EH (cell line): ENCODE results near the gene BCAS3.
"Not testable (repeated sequence)": the region's sequence is repeated elsewhere in the genome, so short reads cannot be mapped to it uniquely, and the experiment has no call there.

ENCODE experiments used
- DNase-seq: peaks from one replicate; pipeline ENCODE4 v3.0.0-alpha.2; 2015; ENCODE audit warnings: low read depth

The BCAS3 gene

DNA sequence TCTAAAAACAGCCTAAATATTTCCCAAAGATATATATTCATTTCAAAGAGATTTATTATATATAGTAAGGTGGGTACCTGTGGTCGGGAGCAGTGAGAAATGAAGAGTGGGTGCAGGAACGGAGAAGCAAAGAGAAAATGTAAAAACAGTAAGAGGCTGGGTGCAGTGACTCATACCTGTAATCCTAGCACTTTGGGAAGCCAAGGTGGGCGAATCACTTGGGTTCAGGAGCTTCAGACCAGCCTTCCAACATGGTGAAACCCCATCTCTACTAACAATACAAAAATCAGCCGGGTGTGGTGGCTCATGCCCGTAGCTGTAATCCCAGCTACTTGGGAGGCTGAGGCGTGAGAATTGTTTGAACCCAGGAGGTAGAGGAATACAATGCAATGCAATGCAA is 257.1 kb downstream of the BCAS3 start:
- DNase-seq, result no peak

DNA sequence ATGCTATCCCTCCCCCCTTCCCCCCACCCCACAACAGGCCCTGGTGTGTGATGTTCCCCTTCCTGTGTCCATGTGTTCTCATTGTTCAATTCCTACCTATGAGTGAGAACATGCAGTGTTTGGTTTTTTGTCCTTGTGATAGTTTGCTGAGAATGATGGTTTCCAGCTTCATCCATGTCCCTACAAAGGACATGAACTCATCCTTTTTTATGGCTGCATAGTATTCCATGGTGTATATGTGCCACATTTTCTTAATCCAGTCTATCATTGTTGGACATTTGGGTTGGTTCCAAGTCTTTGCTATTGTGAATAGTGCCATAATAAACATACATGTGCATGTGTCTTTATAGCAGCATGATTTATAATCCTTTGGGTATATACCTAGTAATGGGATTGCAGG is 258.3 kb downstream of the BCAS3 start:
- DNase-seq, result not testable (repeated sequence)

DNA sequence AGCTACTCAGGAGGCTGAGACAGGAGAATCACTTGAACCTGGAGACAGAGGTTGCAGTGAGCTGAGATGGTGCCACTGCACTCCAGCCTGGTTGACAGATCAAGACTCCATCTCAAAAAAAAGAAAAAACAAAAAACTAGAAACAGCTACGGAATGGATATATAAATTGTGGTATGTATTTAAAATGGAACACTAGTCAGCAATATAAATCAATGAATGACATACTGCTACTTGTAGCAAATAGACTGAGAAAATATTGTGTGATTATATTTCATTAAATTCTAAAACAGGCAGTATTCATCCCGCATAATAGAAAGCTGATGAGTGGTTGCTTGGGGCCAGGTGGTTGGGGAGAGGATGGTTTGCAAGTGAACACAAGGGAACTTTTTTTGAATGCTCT is 261.7 kb downstream of the BCAS3 start:
- no peak for DNase-seq

DNA sequence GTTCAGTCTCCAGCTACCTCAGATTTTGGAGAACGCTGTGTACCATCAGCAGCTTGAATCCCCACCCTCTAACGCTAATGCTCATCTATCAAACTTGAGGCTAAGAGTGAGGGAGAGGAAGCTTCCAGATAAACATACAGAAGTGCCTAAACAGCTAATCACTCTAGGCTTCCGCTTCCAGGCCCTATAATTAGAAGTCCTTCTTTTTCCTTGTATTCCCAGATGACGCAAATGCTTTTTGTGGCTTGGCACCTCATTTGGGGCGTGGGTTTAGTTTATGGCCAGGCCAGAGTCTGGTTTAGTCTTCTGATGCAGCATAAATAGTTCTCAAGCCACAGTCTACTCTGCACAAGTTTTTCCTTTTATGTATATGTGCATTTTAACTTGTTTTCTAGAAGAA is 263.4 kb downstream of the BCAS3 start:
- peak; percentile 97 for DNase-seq

DNA sequence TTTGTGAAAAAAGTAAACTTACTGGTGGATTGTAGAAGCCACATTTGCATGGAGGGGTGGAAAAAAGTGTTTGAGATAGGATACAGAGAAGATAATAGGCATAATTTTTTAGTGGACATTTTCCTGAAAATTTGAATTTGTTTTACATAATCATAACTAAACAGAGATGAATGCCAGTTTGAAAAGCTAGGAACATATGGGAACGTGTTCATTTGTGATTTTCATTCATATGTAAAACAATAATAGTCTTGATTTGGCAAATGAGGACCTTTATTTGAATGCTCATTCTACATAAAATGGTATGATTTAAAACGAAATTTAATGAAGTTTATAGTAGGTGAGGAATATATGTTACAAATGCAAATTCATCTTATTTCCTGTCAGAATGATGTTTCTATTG is 263.9 kb downstream of the BCAS3 start:
- DNase-seq, result no peak

DNA sequence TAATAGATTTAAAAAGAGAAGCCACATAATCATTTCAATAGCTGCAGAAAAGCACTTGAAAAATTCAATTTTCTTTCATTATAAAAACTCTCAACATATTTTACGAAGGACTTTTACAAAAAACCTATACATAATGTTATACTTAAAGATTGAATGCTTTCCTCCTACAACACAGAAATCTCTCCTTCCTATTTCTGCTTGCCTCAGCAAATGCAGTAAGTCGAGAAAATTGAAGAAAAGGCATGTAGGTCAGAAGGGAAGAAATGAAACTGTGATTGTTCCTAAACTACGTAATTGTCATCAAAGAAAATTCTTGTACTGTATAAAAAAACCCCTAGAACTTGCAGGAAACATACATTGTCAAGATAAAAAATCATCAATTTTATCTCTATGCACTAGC is 267.1 kb downstream of the BCAS3 start:
- no peak for DNase-seq

DNA sequence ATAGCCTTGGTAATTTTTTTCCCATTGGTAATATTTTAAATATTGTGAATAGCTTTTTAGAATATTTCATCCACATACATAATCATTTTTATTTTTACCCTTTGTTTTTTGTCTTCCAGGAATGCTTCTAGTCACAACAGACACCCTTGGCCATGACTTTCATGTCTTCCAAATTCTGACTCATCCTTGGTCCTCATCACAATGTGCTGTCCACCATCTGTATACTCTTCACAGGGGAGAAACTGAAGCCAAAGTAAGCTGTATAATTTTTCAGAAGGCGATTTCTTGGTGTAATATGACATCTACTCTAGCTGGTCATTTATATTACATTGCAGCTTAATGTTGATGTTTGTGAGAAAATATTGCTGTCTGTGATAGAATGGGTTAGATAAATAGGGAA is 269.4 kb downstream of the BCAS3 start:
- DNase-seq, result peak; percentile 74

DNA sequence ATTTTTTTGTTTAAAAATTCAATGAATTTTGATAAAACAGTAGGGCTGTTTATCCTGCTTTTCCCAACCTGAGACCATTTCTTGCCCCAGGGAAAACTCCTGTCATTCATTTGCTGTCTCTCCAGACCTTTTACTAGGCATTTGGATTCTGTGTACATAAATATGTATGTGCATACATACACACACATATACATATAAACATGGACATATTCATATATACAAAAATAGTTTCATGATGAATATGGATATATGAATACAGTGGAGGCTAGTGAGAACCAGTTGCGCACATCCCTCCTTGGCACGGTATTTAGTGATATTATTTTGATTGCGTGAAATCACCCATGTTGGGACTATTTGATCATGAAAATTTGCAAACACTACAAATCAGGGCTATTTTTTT is 269.9 kb downstream of the BCAS3 start:
- DNase-seq, result no peak

DNA sequence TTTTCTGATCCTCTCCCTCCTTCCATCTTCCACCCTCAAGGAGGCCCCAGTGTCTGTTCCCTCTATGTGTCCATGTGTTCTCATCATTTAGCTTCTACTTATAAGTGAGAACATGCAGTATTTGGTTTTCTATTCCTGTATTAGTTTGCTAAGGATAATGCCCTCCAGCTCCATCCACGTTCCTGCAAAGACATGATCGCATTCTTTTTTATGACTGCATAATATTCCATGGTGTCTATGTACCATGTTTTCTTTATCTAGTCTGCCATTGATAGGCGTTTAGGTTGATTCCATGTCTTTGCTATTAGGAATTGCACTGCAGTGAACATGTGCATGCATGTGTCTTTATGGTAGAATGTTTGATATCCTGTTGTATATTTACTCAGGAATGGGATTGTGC is 275.1 kb downstream of the BCAS3 start:
- DNase-seq, result no peak

DNA sequence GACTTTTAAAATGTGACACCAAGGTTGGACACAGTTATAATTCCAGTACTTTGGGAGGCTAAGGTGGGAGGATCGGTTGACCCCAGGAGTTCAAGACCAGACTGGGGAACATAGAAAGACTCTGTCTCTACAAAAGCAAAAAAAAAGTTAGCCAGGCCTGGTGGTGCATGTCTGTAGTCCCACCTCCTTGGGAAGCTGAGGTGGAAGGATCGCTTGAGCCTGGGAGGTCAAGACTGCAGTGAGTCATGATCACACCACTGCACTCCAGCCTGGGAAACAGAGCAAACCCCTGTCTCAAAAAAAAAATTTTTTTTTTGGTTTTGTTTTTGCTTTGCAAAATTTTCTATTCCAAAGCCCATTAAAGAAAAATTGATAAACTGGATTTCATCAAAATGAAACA is 281.4 kb downstream of the BCAS3 start:
- DNase-seq, result peak; percentile 52

DNA sequence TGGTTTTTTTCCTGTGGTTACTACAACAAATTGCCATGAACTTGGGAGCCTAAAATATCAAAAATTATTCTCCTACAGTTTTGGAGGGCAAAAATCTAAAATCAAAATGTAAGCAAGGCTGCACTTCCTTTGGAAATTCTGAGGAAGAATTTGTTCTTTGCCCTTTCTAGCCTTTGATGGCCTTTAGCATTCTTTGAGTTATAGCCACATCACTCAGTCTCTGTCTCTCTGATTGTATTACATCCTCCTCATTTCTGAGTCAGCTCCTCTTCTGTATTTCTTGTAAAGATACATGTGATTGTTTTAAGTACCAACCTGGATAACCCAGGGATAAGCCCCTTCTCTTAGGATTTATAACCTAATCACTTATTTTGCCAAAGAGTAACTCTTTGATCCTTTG is 282.0 kb downstream of the BCAS3 start:
- DNase-seq, result peak; percentile 36

DNA sequence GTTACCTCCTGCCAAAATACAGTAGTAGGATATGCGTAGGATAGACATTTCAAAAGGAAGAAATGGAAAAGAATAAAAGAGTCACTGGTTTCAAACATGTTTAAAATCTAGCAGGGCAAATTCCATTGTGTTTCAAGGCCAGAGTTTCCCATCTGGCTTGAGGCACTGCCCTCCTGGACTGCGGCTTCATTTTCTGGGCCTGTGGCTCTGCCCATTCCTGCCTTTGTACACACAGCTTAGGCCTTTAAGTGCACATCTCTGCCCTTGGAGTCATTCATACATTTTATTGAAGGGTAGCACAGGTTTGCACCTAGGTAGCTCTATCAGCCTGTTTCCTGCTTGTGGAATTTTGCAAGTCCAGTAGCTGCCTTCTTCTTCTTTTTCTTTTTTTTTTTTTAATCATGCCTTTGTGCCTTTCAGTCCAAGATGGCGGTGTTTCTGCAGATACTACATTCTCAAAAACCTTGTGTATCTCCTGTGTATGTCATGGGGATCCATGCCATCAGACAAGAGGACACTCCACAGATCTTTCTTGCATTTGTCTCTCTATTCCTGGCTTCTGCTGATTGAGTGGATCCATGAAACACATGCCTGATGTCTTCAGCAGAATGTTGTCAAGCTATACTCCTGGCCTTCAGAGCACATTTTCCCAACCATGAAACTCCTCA is 282.9 kb downstream of the BCAS3 start:
- peak; percentile 22 for DNase-seq

DNA sequence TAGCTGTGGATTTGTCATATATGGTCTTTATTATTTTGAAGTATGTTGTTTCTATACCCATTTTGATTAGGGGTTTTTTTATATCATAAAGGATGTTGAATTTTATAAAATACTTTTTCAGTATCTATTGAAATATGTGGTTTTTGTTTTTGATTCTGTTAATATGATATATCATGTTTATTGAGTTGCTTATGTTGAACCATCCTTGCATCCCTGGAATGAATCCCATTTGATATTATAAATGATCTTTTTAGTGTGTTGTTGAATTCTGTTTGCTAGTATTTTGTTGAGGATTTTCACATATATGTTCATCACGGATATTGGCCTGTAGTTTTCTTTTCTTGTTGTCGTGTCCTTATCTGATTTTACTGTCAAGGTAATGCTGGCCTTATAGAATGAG is 286.5 kb downstream of the BCAS3 start:
- DNase-seq, result no peak

DNA sequence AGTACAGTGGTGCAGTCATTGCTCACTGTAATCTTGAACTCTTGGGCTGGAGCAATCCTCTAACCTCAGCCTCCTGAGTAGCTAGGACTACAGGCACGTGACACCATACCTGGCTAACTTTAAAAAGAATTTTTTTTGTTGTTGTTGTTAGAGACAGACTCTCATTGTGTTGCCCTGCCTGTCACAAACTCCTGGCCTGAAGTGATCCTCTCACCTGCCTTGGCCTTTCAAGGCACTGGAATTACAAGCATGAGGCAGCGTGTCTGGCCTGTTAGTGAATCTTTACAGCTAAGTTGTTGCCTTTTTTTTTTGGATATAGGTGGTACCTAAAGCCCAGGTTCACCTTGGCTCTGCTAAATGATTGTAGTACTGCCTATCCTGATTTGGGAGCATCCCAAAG is 290.6 kb downstream of the BCAS3 start:
- no peak for DNase-seq

DNA sequence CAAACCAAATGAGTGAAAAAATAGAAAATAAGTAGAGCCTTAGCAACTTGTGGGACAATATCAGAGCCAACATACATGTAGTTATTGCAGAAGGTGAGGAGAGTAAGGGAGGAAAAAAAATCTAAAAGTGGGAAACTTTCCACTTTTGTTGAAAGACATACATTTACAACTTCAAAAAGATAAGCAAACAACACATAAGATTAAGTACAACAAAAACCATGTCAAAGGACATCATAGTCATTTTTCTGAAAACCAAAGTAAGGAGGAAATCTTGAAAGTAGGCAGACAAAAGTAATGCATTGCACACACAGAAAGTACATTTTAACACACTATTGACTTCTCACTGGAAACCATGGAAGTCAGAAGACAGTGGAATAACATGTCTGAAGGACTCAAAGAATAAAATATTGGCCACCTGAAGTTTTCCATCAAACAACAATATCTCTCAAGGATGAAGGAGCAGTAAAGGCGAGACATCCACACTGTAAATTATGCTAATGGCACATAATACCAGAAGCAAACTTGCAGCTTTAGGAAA is 291.9 kb downstream of the BCAS3 start:
- no peak for DNase-seq

DNA sequence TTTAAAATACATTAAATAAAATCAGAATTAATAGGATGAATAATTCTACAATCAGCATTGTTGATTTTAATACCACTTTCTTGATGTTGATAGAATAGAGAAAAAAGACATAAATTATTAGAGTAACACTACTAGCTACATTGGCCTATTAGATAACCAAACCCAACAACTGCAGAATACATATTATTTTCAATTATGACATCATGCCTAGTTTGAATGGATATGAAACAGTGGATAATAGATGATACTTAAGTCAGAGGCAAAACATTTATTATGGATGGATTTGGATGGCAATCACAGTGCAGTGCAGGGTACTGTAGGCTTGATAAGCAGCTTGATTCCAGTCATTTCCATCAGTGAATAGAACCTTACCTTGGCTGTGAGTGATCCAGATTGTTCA is 293.1 kb downstream of the BCAS3 start:
- DNase-seq, result no peak

DNA sequence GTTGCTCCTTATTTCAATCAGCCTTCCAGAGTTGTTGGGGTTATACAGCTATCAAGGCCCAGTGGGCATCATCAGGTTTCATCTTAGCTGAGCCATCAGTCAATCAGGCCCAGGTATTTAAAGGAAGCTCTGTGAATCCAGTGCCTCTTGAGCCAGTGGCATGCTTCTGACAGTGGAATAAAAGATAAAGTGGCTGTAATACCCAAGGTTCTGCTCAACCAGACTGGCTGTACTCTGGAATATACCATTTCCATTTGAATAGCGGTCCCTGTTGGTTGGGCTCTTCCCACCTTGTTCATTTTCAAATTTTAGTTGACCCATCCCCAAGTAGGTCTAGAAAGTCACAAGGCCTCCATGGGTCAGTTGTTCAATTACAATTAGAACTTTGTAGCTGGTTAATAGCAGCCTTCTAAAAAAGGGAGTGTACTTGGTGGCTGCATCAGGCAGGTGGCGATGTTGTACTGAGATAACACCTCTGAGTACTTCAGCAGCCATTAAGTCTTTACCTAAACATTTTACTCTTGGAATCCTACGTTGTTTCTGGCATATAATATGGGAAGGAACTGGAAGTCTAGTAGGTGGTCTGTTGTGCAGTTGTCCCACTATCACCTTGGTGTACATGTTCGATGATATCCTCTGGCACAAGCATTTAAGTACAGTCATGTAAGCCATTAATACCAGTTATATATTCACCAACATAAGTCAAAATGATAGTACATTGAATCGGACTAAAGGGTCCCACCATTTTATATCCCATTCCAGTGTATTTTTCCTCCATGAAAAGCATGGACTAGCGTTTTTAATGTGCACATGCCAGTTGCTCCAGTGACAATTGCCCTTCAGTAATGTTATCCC is 294.1 kb downstream of the BCAS3 start:
- peak; percentile 70 for DNase-seq

DNA sequence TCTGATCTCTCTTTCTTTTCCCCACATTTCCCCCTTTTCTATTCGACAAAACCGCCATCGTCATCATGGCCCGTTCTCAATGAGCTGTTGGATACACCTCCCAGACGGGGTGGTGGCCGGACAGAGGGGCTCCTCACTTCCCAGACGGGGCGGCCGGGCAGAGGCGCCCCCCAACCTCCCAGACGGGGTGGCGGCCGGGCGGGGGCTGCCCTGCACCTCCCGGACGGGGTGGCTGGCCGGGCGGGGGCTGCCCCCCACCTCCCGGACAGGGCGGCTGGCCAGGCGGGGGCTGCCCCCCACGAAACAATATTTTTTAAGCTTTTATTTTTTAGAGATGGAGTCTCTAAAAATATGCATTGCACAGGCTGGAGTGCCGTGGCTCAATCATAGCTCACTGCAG is 299.2 kb downstream of the BCAS3 start:
- DNase-seq, result not testable (repeated sequence)

DNA sequence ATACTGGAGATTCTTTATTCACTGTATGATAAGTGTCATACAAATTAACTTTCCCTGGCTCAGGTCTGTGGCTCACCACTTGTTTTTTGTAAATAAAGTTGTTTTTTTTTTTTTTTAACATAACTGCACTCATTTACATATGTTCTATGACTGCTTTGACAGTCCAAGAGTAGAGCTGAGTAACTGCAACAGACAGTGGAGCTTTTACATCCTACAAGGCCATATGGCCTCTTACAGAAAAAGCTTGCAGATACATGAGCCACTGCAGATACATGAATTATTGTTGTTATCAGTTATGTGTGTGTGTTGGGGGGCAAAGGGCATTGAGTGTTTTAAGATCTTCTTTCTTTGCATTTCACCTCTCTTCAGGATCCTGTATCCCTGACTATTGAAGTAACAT is 311.7 kb downstream of the BCAS3 start:
- no peak for DNase-seq

DNA sequence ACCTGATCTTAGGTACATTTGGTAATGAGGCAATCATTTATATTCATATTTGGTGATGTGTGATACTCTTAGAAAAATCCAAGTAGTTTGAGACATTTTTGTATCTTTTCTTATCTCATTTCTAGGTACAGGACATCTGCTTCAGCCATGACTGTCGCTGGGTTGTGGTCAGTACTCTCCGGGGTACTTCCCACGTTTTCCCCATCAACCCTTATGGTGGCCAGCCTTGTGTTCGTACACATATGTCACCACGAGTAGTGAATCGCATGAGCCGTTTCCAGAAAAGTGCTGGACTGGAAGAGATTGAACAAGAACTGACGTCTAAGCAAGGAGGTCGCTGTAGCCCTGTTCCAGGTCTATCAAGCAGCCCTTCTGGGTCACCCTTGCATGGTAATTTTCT is 312.2 kb downstream of the BCAS3 start:
- DNase-seq, result no peak

DNA sequence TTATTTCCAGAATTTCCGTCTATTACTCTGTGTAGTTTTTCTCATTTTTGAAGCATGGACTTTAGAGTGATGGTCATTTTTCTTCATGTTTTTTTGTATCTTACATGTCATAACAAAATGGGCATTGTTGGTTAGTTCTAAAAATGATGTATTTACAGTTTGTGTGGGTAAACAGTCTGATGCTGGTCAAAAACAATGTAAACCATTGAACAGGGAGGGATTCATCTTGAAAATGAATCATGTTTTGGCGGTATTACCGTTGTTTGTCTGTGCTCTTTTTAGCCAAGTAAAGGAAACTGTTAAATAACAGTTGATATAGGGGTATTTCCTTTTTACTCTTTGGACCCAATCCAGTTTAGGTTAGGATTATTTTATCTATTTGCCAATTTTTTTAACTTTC is 315.8 kb downstream of the BCAS3 start:
- DNase-seq, result no peak

DNA sequence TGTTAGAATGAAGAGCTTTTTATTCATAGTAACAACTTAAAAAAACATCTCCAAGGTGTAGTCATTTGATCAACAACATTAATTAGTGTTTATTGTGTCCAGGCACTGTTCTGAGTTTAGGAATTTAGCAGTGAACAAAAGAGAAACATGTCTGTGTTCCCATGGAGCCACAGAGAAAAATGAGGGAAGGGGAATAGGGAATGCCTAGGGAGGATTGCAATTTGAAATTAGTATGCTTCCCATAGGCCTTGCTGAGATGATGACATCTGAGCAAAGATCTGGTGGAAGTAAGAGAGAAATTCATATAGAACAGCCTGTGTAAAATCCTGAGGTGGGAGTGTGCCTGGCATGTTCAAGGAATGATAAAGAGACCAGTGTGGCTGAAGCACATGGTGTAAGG is 318.0 kb downstream of the BCAS3 start:
- no peak for DNase-seq

DNA sequence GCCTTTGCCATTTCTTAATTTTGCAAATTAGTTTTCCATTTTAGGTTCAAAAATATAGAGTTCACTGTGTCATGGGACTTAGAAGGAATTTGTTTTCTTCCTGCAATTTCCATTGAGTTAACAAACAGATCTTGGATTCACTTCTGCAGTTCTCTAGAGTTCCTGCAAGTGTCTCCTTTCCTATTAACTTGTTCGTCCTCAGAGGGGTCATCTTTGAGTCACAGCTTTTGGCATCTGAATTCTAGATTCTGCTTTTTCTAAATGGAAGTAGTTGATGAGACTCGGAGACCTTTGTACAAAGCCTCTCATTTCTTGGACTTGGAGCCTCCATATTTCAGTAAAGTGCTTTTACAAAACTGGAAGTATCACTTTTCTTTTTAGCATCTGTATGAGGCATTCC is 323.3 kb downstream of the BCAS3 start:
- peak; percentile 66 for DNase-seq
